ENCODE results near the gene MTHFSD. TPM values are rescaled to one million over a fixed set of nuclear protein-coding genes. Genes with fewer than 3 reads are reported as not detected.

MTHFSD gene
- total RNA-seq, 1 experiment from 2014 or later = 18.8 TPM

DNA sequence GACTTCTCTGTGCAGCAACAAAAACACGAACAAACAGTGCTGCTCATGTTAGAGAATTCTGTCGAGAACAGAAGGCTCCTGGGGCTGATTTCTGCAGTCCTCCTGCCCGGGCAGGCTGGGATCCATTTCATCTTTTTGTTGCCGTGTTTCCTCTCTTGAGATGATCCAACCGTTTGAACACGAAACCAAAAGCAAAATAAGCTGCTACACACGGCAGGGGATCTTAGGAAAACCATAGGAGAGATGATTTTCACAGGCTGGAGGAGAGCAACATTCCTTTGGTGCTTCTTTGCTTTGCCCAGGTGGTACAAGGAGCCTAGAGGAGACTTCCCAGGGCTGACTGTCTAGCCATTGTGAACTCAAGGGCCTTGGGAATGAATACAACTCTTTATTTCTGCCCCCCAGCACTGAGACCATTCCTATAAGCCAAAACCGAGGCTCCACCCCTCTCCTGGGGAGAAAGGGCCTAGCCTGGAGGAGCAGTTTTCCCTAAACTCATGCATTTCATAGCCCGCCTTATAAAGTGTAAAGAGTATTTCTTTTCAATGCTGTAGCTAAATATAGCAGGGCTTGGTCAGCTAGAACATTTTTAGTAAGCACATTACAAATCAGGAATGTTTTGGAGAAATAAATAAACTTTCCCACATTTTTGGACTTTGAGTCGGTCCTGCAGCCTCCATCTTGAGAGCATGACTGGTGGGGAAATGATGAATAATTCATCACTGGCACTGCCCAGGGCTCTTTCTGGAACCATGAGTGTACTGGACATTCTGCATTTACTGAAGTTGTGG is 31.0 kb upstream of the MTHFSD start:
- no peaks in the 10 kb centered on the region for H3K4me1 ChIP-seq (ENCODE audit: low read length)
- no peaks in the 10 kb centered on the region for H3K79me2 ChIP-seq (ENCODE audit: low read length)
- no peak overlapping the region for H3K4me2 ChIP-seq (ENCODE audit: low read depth, low read length, poor library complexity, severe bottlenecking)
- no peaks in the 10 kb centered on the region for H3K36me3 ChIP-seq (ENCODE audit: insufficient read depth, low read length)
- no peak overlapping the region for H3K27ac ChIP-seq (ENCODE audit: low read length)
- H3K4me3 ChIP-seq (ENCODE audit: low read length) = no peak overlapping the region
- H2AFZ ChIP-seq (ENCODE audit: low read length) = no peak overlapping the region
- no peak overlapping the region for H3K9ac ChIP-seq (ENCODE audit: low read length)
- no peaks in the 10 kb centered on the region for H3K27me3 ChIP-seq (ENCODE audit: low read length)
- no peaks in the 10 kb centered on the region for H4K20me1 ChIP-seq (ENCODE audit: insufficient read depth, low read depth, low read length)
- no peak for DNase-seq
- no peaks in the 10 kb centered on the region for H3K9me2 ChIP-seq (replicated peaks; ENCODE audit: insufficient read depth, low read length)
- no peaks in the 10 kb centered on the region for H3K9me3 ChIP-seq (ENCODE audit: low read length)

GRCh38 chr16:86584726-86585721 is 30.0 kb upstream of the MTHFSD start:
- Histone ChIP-seq H4K20me1 (ENCODE audit: insufficient read depth, low read depth, low read length) (no peaks in the 10 kb centered on the region), H3K9me3 (ENCODE audit: low read length) (no peaks in the 10 kb centered on the region), H3K27ac (ENCODE audit: low read length) (no peak overlapping the region), H3K4me2 (ENCODE audit: low read depth, low read length, poor library complexity, severe bottlenecking) (no peak overlapping the region), H3K4me3 (ENCODE audit: low read length) (no peak overlapping the region), H2AFZ (ENCODE audit: low read length) (no peak overlapping the region), H3K27me3 (ENCODE audit: low read length) (no peaks in the 10 kb centered on the region), H3K79me2 (ENCODE audit: low read length) (no peaks in the 10 kb centered on the region), H3K9me2 (replicated peaks; ENCODE audit: insufficient read depth, low read length) (no peaks in the 10 kb centered on the region), H3K4me1 (ENCODE audit: low read length) (no peaks in the 10 kb centered on the region), H3K9ac (ENCODE audit: low read length) (no peak overlapping the region), H3K36me3 (ENCODE audit: insufficient read depth, low read length) (no peaks in the 10 kb centered on the region)
- DNase-seq = no peak

- no peak overlapping the region for H3K27ac ChIP-seq (ENCODE audit: low read length)
- H3K9me2 ChIP-seq (replicated peaks; ENCODE audit: insufficient read depth, low read length) = no peaks in the 10 kb centered on the region
- no peaks in the 10 kb centered on the region for H4K20me1 ChIP-seq (ENCODE audit: insufficient read depth, low read depth, low read length)
- no peak overlapping the region for H3K4me2 ChIP-seq (ENCODE audit: low read depth, low read length, poor library complexity, severe bottlenecking)
- no peaks in the 10 kb centered on the region for H3K79me2 ChIP-seq (ENCODE audit: low read length)
- no peaks in the 10 kb centered on the region for H3K4me1 ChIP-seq (ENCODE audit: low read length)
- no peak for DNase-seq
- H3K9me3 ChIP-seq (ENCODE audit: low read length) = no peaks in the 10 kb centered on the region
- no peak overlapping the region for H2AFZ ChIP-seq (ENCODE audit: low read length)
- H3K27me3 ChIP-seq (ENCODE audit: low read length) = no peaks in the 10 kb centered on the region
- no peaks in the 10 kb centered on the region for H3K36me3 ChIP-seq (ENCODE audit: insufficient read depth, low read length)
- H3K9ac ChIP-seq (ENCODE audit: low read length) = no peak overlapping the region
- H3K4me3 ChIP-seq (ENCODE audit: low read length) = no peak overlapping the region
Measured at GRCh38 chr16:86584071-86584685, 29.1 kb upstream of the MTHFSD start.

DNA sequence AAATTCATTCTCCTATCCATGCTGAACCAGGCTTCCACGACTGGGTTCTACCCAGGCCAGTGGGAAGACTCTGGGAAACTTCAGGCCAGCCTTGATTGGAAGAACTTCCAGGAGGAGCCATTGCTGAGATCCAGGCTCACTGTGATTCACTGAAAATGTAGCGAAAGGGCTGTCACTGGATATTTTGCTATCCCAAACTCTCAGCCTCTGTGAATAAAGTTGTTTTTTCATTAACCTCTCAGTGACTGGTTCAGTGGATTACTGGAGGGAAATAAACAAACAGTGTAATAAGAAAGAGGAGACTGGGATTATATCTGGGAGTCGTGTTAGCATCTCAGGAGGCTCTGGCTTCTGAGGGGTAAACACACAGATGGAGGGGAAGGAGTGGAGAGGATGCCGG is 26.4 kb upstream of the MTHFSD start:
- Histone ChIP-seq H3K36me3 (ENCODE audit: insufficient read depth, low read length) (no peaks in the 10 kb centered on the region), H3K4me3 (ENCODE audit: low read length) (no peak overlapping the region), H3K9me2 (replicated peaks; ENCODE audit: insufficient read depth, low read length) (no peaks in the 10 kb centered on the region), H3K79me2 (ENCODE audit: low read length) (no peaks in the 10 kb centered on the region), H3K4me2 (ENCODE audit: low read depth, low read length, poor library complexity, severe bottlenecking) (no peak overlapping the region), H3K9ac (ENCODE audit: low read length) (no peak overlapping the region), H4K20me1 (ENCODE audit: insufficient read depth, low read depth, low read length) (no peaks in the 10 kb centered on the region), H3K4me1 (ENCODE audit: low read length) (no peaks in the 10 kb centered on the region), H3K27ac (ENCODE audit: low read length) (no peak overlapping the region), H2AFZ (ENCODE audit: low read length) (no peak overlapping the region), H3K9me3 (ENCODE audit: low read length) (no peaks in the 10 kb centered on the region), H3K27me3 (ENCODE audit: low read length) (no peaks in the 10 kb centered on the region)
- no peak for DNase-seq

DNA sequence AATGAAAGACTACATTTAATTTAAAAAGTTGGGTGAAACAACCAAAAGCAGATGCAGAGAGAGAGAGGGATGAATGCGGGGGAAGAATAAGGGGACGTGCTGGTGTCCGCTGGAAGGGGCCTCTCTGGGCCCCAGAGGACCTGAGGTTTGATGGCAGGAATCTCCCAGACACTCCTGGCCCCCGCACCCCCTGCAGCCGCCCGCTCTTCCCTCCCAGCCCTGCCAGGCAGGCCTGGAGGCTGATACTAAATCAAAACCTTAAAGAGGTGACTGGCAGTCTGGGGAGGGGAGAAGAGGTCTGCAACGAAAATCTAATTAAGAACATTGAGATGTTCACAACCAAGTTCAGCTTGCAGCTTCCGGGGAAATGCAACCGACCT is 25.7 kb upstream of the MTHFSD start:
- H3K4me1 ChIP-seq (ENCODE audit: low read length) = no peaks in the 10 kb centered on the region
- no peak for DNase-seq
- no peak overlapping the region for H2AFZ ChIP-seq (ENCODE audit: low read length)
- H4K20me1 ChIP-seq (ENCODE audit: insufficient read depth, low read depth, low read length) = no peaks in the 10 kb centered on the region
- no peaks in the 10 kb centered on the region for H3K9me3 ChIP-seq (ENCODE audit: low read length)
- no peak overlapping the region for H3K9ac ChIP-seq (ENCODE audit: low read length)
- H3K36me3 ChIP-seq (ENCODE audit: insufficient read depth, low read length) = no peaks in the 10 kb centered on the region
- no peaks in the 10 kb centered on the region for H3K27me3 ChIP-seq (ENCODE audit: low read length)
- no peaks in the 10 kb centered on the region for H3K79me2 ChIP-seq (ENCODE audit: low read length)
- no peak overlapping the region for H3K27ac ChIP-seq (ENCODE audit: low read length)
- H3K4me3 ChIP-seq (ENCODE audit: low read length) = no peak overlapping the region
- H3K4me2 ChIP-seq (ENCODE audit: low read depth, low read length, poor library complexity, severe bottlenecking) = no peak overlapping the region
- no peaks in the 10 kb centered on the region for H3K9me2 ChIP-seq (replicated peaks; ENCODE audit: insufficient read depth, low read length)

- no peak overlapping the region for H3K4me2 ChIP-seq (ENCODE audit: low read depth, low read length, poor library complexity, severe bottlenecking)
- H4K20me1 ChIP-seq (ENCODE audit: insufficient read depth, low read depth, low read length) = no peaks in the 10 kb centered on the region
- no peaks in the 10 kb centered on the region for H3K79me2 ChIP-seq (ENCODE audit: low read length)
- no peaks in the 10 kb centered on the region for H3K9me3 ChIP-seq (ENCODE audit: low read length)
- H3K4me3 ChIP-seq (ENCODE audit: low read length) = no peak overlapping the region
- H3K36me3 ChIP-seq (ENCODE audit: insufficient read depth, low read length) = no peaks in the 10 kb centered on the region
- no peak overlapping the region for H3K9ac ChIP-seq (ENCODE audit: low read length)
- H3K27ac ChIP-seq (ENCODE audit: low read length) = no peak overlapping the region
- no peaks in the 10 kb centered on the region for H3K9me2 ChIP-seq (replicated peaks; ENCODE audit: insufficient read depth, low read length)
- H3K4me1 ChIP-seq (ENCODE audit: low read length) = no peaks in the 10 kb centered on the region
- no peak overlapping the region for H2AFZ ChIP-seq (ENCODE audit: low read length)
- DNase-seq = no peak
- H3K27me3 ChIP-seq (ENCODE audit: low read length) = no peaks in the 10 kb centered on the region
Measured at GRCh38 chr16:86580063-86580790, 25.2 kb upstream of the MTHFSD start.

DNA sequence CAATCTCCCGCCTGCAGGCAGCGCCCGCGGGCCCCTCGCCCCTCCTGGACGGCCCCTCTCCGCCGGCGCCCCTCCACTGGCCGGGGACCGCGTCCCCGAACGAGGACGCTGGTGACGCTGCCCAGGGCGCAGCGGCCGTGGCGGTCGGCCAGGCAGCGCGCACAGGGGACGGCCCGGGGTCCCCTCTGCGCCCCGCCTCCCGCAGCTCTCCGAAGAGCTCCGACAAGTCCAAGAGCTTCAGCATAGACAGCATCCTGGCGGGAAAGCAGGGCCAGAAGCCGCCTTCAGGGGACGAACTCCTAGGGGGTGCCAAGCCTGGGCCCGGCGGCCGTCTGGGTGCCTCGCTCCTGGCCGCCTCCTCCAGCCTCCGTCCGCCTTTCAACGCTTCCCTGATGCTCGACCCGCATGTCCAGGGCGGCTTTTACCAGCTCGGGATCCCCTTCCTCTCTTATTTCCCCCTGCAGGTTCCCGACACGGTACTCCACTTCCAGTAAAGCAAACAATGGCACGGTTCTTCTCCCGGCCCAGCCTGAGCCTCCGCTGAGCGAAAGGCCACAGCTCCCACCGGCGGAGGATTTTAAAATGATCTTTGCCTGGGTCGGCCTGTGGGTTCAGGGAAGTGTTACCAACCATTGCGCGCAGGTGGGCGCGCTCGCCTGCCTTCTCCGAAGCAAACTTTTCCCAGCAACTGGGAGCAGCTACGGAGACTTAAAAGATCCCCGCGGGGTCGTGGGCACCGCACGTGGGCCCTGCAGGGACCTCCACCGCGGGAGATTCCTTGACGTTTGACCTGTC is 24.4 kb upstream of the MTHFSD start:
- H3K9me2 ChIP-seq (replicated peaks; ENCODE audit: insufficient read depth, low read length) = no peaks in the 10 kb centered on the region
- H4K20me1 ChIP-seq (ENCODE audit: insufficient read depth, low read depth, low read length) = no peaks in the 10 kb centered on the region
- no peak overlapping the region for H2AFZ ChIP-seq (ENCODE audit: low read length)
- H3K27ac ChIP-seq (ENCODE audit: low read length) = no peak overlapping the region
- H3K79me2 ChIP-seq (ENCODE audit: low read length) = no peaks in the 10 kb centered on the region
- H3K4me2 ChIP-seq (ENCODE audit: low read depth, low read length, poor library complexity, severe bottlenecking) = no peak overlapping the region
- H3K4me3 ChIP-seq (ENCODE audit: low read length) = no peak overlapping the region
- no peak overlapping the region for H3K9ac ChIP-seq (ENCODE audit: low read length)
- H3K27me3 ChIP-seq (ENCODE audit: low read length) = no peaks in the 10 kb centered on the region
- H3K36me3 ChIP-seq (ENCODE audit: insufficient read depth, low read length) = no peaks in the 10 kb centered on the region
- H3K4me1 ChIP-seq (ENCODE audit: low read length) = no peaks in the 10 kb centered on the region
- no peaks in the 10 kb centered on the region for H3K9me3 ChIP-seq (ENCODE audit: low read length)
- DNase-seq = no peak

Data from Karpas-422 (cell line).